H9 (cell line): ENCODE results near the gene ZC3H7B. TPM values are rescaled to one million over a fixed set of nuclear protein-coding genes. Genes with fewer than 3 reads are reported as not detected.

Experiments used
- DNase-seq: peaks from one replicate; pipeline ENCODE4 v3.0.0-alpha.2; 2017
- H2AFZ ChIP-seq: one replicate; pipeline ENCODE4 v1.6.1; 2013; ENCODE audit warnings: mild to moderate bottlenecking, low read length, control low read depth, moderate library complexity
- H2AK5ac ChIP-seq: 2 replicates; pipeline ENCODE4 v1.6.1; 2013; ENCODE audit warnings: low read length, control low read depth, mixed read lengths; ENCODE audit not compliant: insufficient read length
- H2BK120ac ChIP-seq: one replicate; pipeline ENCODE4 v1.6.1; 2013; ENCODE audit warnings: low read depth, mild to moderate bottlenecking, low read length, control low read depth, inconsistent platforms; ENCODE audit not compliant: poor library complexity, severe bottlenecking
- H2BK12ac ChIP-seq: 2 replicates; pipeline ENCODE4 v1.6.1; 2013; ENCODE audit warnings: low read length, control low read depth, mixed read lengths, low read depth; ENCODE audit not compliant: insufficient read length
- H2BK15ac ChIP-seq: 2 replicates; pipeline ENCODE4 v1.6.1; 2013; ENCODE audit warnings: low read depth, low read length, control low read depth
- H2BK20ac ChIP-seq: one replicate; pipeline ENCODE4 v1.6.1; 2013; ENCODE audit warnings: low read depth, mild to moderate bottlenecking, low read length, control low read depth, inconsistent platforms; ENCODE audit not compliant: poor library complexity, severe bottlenecking
- H2BK5ac ChIP-seq: 2 replicates; pipeline ENCODE4 v1.6.1; 2013; ENCODE audit warnings: low read length, control low read depth, mixed read lengths; ENCODE audit not compliant: insufficient read length
- H3K14ac ChIP-seq: 2 replicates; pipeline ENCODE4 v1.6.1; 2013; ENCODE audit warnings: low read length, control low read depth; ENCODE audit not compliant: insufficient read depth
- H3K18ac ChIP-seq: 2 replicates; pipeline ENCODE4 v1.6.1; 2013; ENCODE audit warnings: low read depth, mild to moderate bottlenecking, mixed read lengths, low read length, control low read depth; ENCODE audit not compliant: insufficient read length
- H3K23ac ChIP-seq: 2 replicates; pipeline ENCODE4 v1.6.1; 2013; ENCODE audit warnings: low read length, control low read depth, mixed read lengths, low read depth; ENCODE audit not compliant: insufficient read length
- H3K23me2 ChIP-seq: 2 replicates; pipeline ENCODE4 v1.6.1; 2013; ENCODE audit warnings: low read depth, mild to moderate bottlenecking, mixed read lengths, low read length, control low read depth; ENCODE audit not compliant: insufficient read length, poor library complexity, severe bottlenecking
- H3K27ac ChIP-seq: 2 replicates; pipeline ENCODE4 v1.5.1; 2013; ENCODE audit warnings: low read length, control low read depth, mixed read lengths, low read depth; ENCODE audit not compliant: insufficient read length
- H3K27me3 ChIP-seq: 2 replicates; pipeline ENCODE4 v1.6.1; 2013; ENCODE audit warnings: low read length, control low read depth, inconsistent platforms; ENCODE audit not compliant: insufficient read depth
- H3K4ac ChIP-seq: 2 replicates; pipeline ENCODE4 v1.6.1; 2013; ENCODE audit warnings: low read depth, mild to moderate bottlenecking, control low read depth, inconsistent platforms, low read length, moderate library complexity
- H3K4me1 ChIP-seq: 2 replicates; pipeline ENCODE4 v1.6.1; 2013; ENCODE audit warnings: low read length, control low read depth, inconsistent platforms; ENCODE audit not compliant: insufficient read depth
- H3K4me2 ChIP-seq: 2 replicates; pipeline ENCODE4 v1.6.1; 2013; ENCODE audit warnings: low read length, control low read depth, mixed read lengths; ENCODE audit not compliant: insufficient read length, insufficient read depth
- H3K56ac ChIP-seq: 2 replicates; pipeline ENCODE4 v1.6.1; 2013; ENCODE audit warnings: low read depth, mild to moderate bottlenecking, mixed read lengths, low read length, control low read depth; ENCODE audit not compliant: insufficient read length
- H3K79me1 ChIP-seq: 2 replicates; pipeline ENCODE4 v1.6.1; 2013; ENCODE audit warnings: low read depth, mild to moderate bottlenecking, moderate library complexity, low read length, control low read depth, inconsistent platforms; ENCODE audit not compliant: insufficient read depth, poor library complexity, severe bottlenecking
- H3K79me2 ChIP-seq: 2 replicates; pipeline ENCODE4 v1.6.1; 2013; ENCODE audit warnings: low read length, control low read depth, inconsistent platforms; ENCODE audit not compliant: insufficient read depth
- H3K9ac ChIP-seq: 2 replicates; pipeline ENCODE4 v1.6.1; 2013; ENCODE audit warnings: low read length, control low read depth, mixed read lengths; ENCODE audit not compliant: insufficient read length; ENCODE audit errors: extremely low read depth
- H3K9me3 ChIP-seq: one replicate; pipeline ENCODE4 v1.6.1; 2013; ENCODE audit warnings: low read depth, low read length, inconsistent platforms; ENCODE audit not compliant: control insufficient read depth
- H3T11ph ChIP-seq: one replicate; pipeline ENCODE4 v1.6.1; 2013; ENCODE audit warnings: mild to moderate bottlenecking, low read length, control low read depth, inconsistent platforms
- H4K20me1 ChIP-seq: one replicate; pipeline ENCODE4 v1.6.1; 2013; ENCODE audit not compliant: control insufficient read depth, insufficient read length, insufficient read depth
- H4K5ac ChIP-seq: 2 replicates; pipeline ENCODE4 v1.6.1; 2013; ENCODE audit warnings: low read depth, mild to moderate bottlenecking, mixed read lengths, low read length, control low read depth; ENCODE audit not compliant: insufficient read length
- H4K8ac ChIP-seq: replicated peaks from 2 replicates; pipeline ENCODE4 v1.6.1; 2013; ENCODE audit warnings: low read length, control low read depth, mixed read lengths, low read depth; ENCODE audit not compliant: insufficient read length
- H4K91ac ChIP-seq: 2 replicates; pipeline ENCODE4 v1.6.1; 2013; ENCODE audit warnings: low read depth, mild to moderate bottlenecking, moderate library complexity, mixed read lengths, low read length, control low read depth; ENCODE audit not compliant: insufficient read length
- H3K27ac Mint-ChIP-seq, 3 experiments: 2 replicates in 2 of 3; 3 replicates in 1 of 3; pipeline ENCODE4 v1.8.0; 2020 to 2021; ENCODE audit warnings: mixed read lengths in 3 of 3, mild to moderate bottlenecking in 1 of 3, moderate library complexity in 1 of 3
- H3K27me3 Mint-ChIP-seq: 2 replicates; pipeline ENCODE4 v1.8.0; 2021; ENCODE audit warnings: low read depth, mild to moderate bottlenecking, moderate library complexity, mixed read lengths
- H3K36me3 Mint-ChIP-seq, 3 experiments: 2 replicates in 2 of 3; 3 replicates in 1 of 3; pipeline ENCODE4 v1.8.0; 2020 to 2021; ENCODE audit warnings: low read depth in 3 of 3, mixed read lengths in 3 of 3; ENCODE audit not compliant: insufficient read depth in 1 of 3
- H3K4me1 Mint-ChIP-seq, 2 experiments: 2 replicates each; pipeline ENCODE4 v1.8.0; 2020; ENCODE audit warnings: mixed read lengths in 2 of 2
- H3K4me3 Mint-ChIP-seq, 2 experiments: 2 replicates in 1 of 2; 3 replicates in 1 of 2; pipeline ENCODE4 v1.8.0; 2020 to 2021; ENCODE audit warnings: mild to moderate bottlenecking in 2 of 2, mixed read lengths in 2 of 2, moderate library complexity in 1 of 2
- H3K9me3 Mint-ChIP-seq, 2 experiments: 2 replicates in 1 of 2; 3 replicates in 1 of 2; pipeline ENCODE4 v1.8.0; 2020; ENCODE audit warnings: mild to moderate bottlenecking in 2 of 2, mixed read lengths in 2 of 2, moderate library complexity in 1 of 2
- CTCF ChIP-seq: fragments of 200-600 bp; sonication (generic); conservative IDR thresholded peaks from 3 replicates; pipeline ENCODE4 v1.8.0; 2021; ENCODE audit warnings: antibody characterized with exemption, mild to moderate bottlenecking
- whole genome bisulfite sequencing: extraction: QIAGEN DNeasy Blood & Tissue Kit; methylation state at CpG from one replicate; pipeline ENCODE4 v1.1.7; 2013; ENCODE audit warnings: missing lambda C conversion rate, low lambda C conversion rate, mixed read lengths; ENCODE audit not compliant: insufficient read length; ENCODE audit errors: extremely low coverage; 5-methylcytosine and 5-hydroxymethylcytosine counted together
- total RNA-seq: library from RNA; stranded (reverse); gene quantifications from 2 replicates; pipeline ENCODE4 v1.2.1, GENCODE V29; 2021

ZC3H7B gene
- total RNA-seq, 1 experiment from 2014 or later: 69.3 TPM

GRCh38 chr22:41364233-41364632 is 62.9 kb downstream of the ZC3H7B start:
- Histone ChIP-seq H3K4me1 (peaks cover 5% of the 10 kb centered on the region; the same call in 1 of the 2 replicates), H3K9ac (no peak overlapping the region), H4K20me1 (no peaks in the 10 kb centered on the region), H2BK12ac (no peak overlapping the region), H3K4me2 (no peak overlapping the region), H3K4ac (no peak overlapping the region), H3K79me2 (no peaks in the 10 kb centered on the region), H3K79me1 (no peaks in the 10 kb centered on the region), H2AK5ac (no peak overlapping the region), H3K27ac (no peak overlapping the region), H4K5ac (no peak overlapping the region), H4K91ac (no peak overlapping the region), H3K14ac (no peak overlapping the region), H3T11ph (no peak overlapping the region), H2BK120ac (no peak overlapping the region), H2BK20ac (no peak overlapping the region), H3K27me3 (no peaks in the 10 kb centered on the region), H4K8ac (no peak overlapping the region), H2BK15ac (no peak overlapping the region), H3K9me3 (no peaks in the 10 kb centered on the region), H3K18ac (no peak overlapping the region), H3K23ac (no peak overlapping the region), H2BK5ac (no peak overlapping the region), H3K23me2 (no peaks in the 10 kb centered on the region), H3K56ac (no peak overlapping the region), H2AFZ (no peak overlapping the region)
- Mint-ChIP-seq H3K27ac (peak overlapping the region in 1 of 3 experiments; percentile 86; a peak in 2 of 7 replicates), H3K27me3 (peaks cover 9% of the 10 kb centered on the region; the same call in 1 of the 2 replicates), H3K36me3 (peaks cover 0 to 6% (median 0%) of the 10 kb centered on the region in 3 experiments; a peak in 1 of 7 replicates), H3K9me3 (no peaks in the 10 kb centered on the region), H3K4me3 (peak overlapping the region in 1 of 2 experiments; percentile 53; a peak in 2 of 5 replicates), H3K4me1 (peaks cover 27 to 42% of the 10 kb centered on the region in 2 experiments)
- DNase-seq: no peak
- TF ChIP-seq CTCF: no peak
- WGBS: no CpG with 5 or more reads among the region's 6 CpGs
